OCI-LY7 (cell line): ENCODE measurements around the gene PRRG4. TPM values are rescaled to one million over a fixed set of nuclear protein-coding genes. Genes with fewer than 3 reads are reported as not detected.
"Not testable (repeated sequence)": the region's sequence is repeated elsewhere in the genome, so short reads cannot be mapped to it uniquely, and the experiment has no call there.

Source experiments
- BruUV-seq: library from RNA; stranded (reverse); fragments of 400-500 nt; replicated peaks from 2 replicates; lab custom pipeline; 2021; lab: Mats Ljungman, UMichigan
- CTCF ChIA-PET: fragments of 300-600 bp; sonication (Branson Sonifier 250); formaldehyde crosslinking; loops from one replicate; lab custom pipeline; 2022; ENCODE audit warnings: antibody characterized with exemption; ENCODE audit not compliant: unreplicated experiment; lab: Charles Lee
- POLR2A ChIA-PET: fragments of 300-600 bp; sonication (Branson Sonifier 250); formaldehyde crosslinking; loops from one replicate; lab custom pipeline; 2022; ENCODE audit warnings: antibody characterized with exemption; lab: Charles Lee
- DNase-seq: peaks from one replicate; pipeline ENCODE4 v3.0.0-alpha.2; 2015; ENCODE audit warnings: low spot score
- H2AFZ ChIP-seq: fragments of 200-600 bp; sonication (generic), shearing (Covaris generic); 2 replicates; pipeline ENCODE4 v1.6.1; 2014; ENCODE audit warnings: mild to moderate bottlenecking, antibody characterized with exemption, low read length, moderate library complexity
- H3K27ac ChIP-seq: fragments of 200-600 bp; sonication (generic); 2 replicates; pipeline ENCODE4 v1.5.1; 2014; ENCODE audit warnings: mixed run types, low read depth, mild to moderate bottlenecking, moderate library complexity, low read length, inconsistent platforms; ENCODE audit not compliant: poor library complexity, severe bottlenecking
- H3K36me3 ChIP-seq: fragments of 200-600 bp; sonication (generic); 2 replicates; pipeline ENCODE4 v1.6.1; 2014; ENCODE audit warnings: mild to moderate bottlenecking, antibody characterized with exemption, low read length, moderate library complexity, mixed read lengths; ENCODE audit not compliant: insufficient read depth
- H3K4me1 ChIP-seq: fragments of 200-600 bp; sonication (generic); 2 replicates; pipeline ENCODE4 v1.5.1; 2014; ENCODE audit warnings: mild to moderate bottlenecking, low read length; ENCODE audit not compliant: insufficient read depth, poor library complexity, severe bottlenecking
- H3K4me2 ChIP-seq: fragments of 200-600 bp; sonication (generic); 2 replicates; pipeline ENCODE4 v1.6.1; 2014; ENCODE audit warnings: mild to moderate bottlenecking, low read length
- H3K4me3 ChIP-seq: fragments of 200-600 bp; sonication (generic); 2 replicates; pipeline ENCODE4 v1.5.1; 2014; ENCODE audit warnings: mild to moderate bottlenecking, low read depth, low read length; ENCODE audit not compliant: poor library complexity, severe bottlenecking
- H3K79me2 ChIP-seq: fragments of 200-600 bp; sonication (generic); 2 replicates; pipeline ENCODE4 v1.6.1; 2016; ENCODE audit warnings: low read depth, mild to moderate bottlenecking, low read length, moderate library complexity, mixed read lengths; ENCODE audit not compliant: insufficient read depth
- H3K9me2 ChIP-seq: fragments of 200-600 bp; sonication (generic); 2 replicates; pipeline ENCODE4 v1.6.1; 2016; ENCODE audit warnings: mild to moderate bottlenecking, low read length, mixed read lengths; ENCODE audit not compliant: insufficient read depth
- H3K9me3 ChIP-seq: fragments of 200-600 bp; sonication (generic); 2 replicates; pipeline ENCODE4 v1.6.1; 2014; ENCODE audit warnings: mild to moderate bottlenecking, mixed run types, low read length, mixed read lengths
- H4K20me1 ChIP-seq: fragments of 200-600 bp; sonication (generic); 2 replicates; pipeline ENCODE4 v1.6.1; 2014; ENCODE audit warnings: mild to moderate bottlenecking, antibody characterized with exemption, low read length, moderate library complexity, mixed read lengths; ENCODE audit not compliant: insufficient read depth
- CTCF ChIP-seq: fragments of 200-600 bp; sonication (generic); conservative IDR thresholded peaks from 2 replicates; pipeline ENCODE4 v1.5.1; 2014; ENCODE audit warnings: mild to moderate bottlenecking, antibody characterized with exemption, low read length, moderate library complexity, mixed read lengths
- EZH2phosphoT487 ChIP-seq: fragments of 200-600 bp; sonication (generic); IDR thresholded peaks from 2 replicates; pipeline ENCODE4 v1.6.1; 2018; ENCODE audit warnings: low read depth, borderline replicate concordance, mild to moderate bottlenecking, mixed run types, antibody characterized with exemption, low read length, moderate library complexity, mixed read lengths
- intact Hi-C: fragments of 100-400 bp; cut with micrococcal nuclease; formaldehyde crosslinking; loops from one replicate; pipeline ENCODE4 v1.10.0; 2022; ENCODE audit not compliant: unreplicated experiment
- total RNA-seq, 2 experiments: library from RNA; depleted of rRNA in 1 of 2; stranded (reverse); fragments of >200 nt in 1 of 2; shearing (Covaris generic) in 1 of 2; gene quantifications; 2 replicates each; pipeline ENCODE4 v1.2.3, GENCODE V29; 2014 to 2022

The PRRG4 gene
- total RNA-seq, 2 experiments from 2014 or later, result not detected

GRCh38 chr11:32885556-32885955 lies 55.8 kb downstream of the PRRG4 start:
- ChIA-PET POLR2A (interaction anchor here (1.9 kb wide), 1 partner anchor 9 kb away, joined by 5 read pairs; no protein-coding TSS in a partner anchor), CTCF (interaction anchor here (0.6 kb wide), 1 partner anchor 14 kb away, joined by 3 read pairs; no protein-coding TSS in a partner anchor)
- Histone ChIP-seq H3K4me1 (no peaks in the 10 kb centered on the region), H3K4me3 (no peak overlapping the region), H4K20me1 (no peaks in the 10 kb centered on the region), H3K36me3 (no peaks in the 10 kb centered on the region), H2AFZ (no peak overlapping the region), H3K9me2 (no peaks in the 10 kb centered on the region), H3K79me2 (no peaks in the 10 kb centered on the region), H3K9me3 (no peaks in the 10 kb centered on the region), H3K27ac (no peak overlapping the region), H3K4me2 (no peak overlapping the region)
- TF ChIP-seq EZH2phosphoT487, result no peak
- no peak for TF ChIP-seq CTCF
- DNase-seq, result no peak
- intact Hi-C loops, result no loop called here
- no TSS peak for BruUV-seq

- Histone ChIP-seq H3K4me1 (peaks cover 3% of the 10 kb centered on the region), H3K27ac (no peak overlapping the region), H3K36me3 (no peaks in the 10 kb centered on the region), H3K9me2 (no peaks in the 10 kb centered on the region), H4K20me1 (no peaks in the 10 kb centered on the region), H3K9me3 (no peaks in the 10 kb centered on the region), H2AFZ (no peak overlapping the region), H3K79me2 (no peaks in the 10 kb centered on the region), H3K4me3 (no peak overlapping the region), H3K4me2 (no peak overlapping the region)
- intact Hi-C loops, result no loop called here
- BruUV-seq, result no TSS peak
- DNase-seq, result no peak
- ChIA-PET POLR2A (interaction anchor here (0.6 to 1.9 kb wide), 2 partner anchors 9 to 596 kb away, joined by 4 to 5 read pairs; no protein-coding TSS in a partner anchor), CTCF (interaction anchor here (0.6 kb wide), 1 partner anchor 15 kb away, joined by 3 read pairs; no protein-coding TSS in a partner anchor)
- TF ChIP-seq CTCF (no peak), EZH2phosphoT487 (no peak)
These were observed 56.5 kb downstream of the PRRG4 start for GRCh38 chr11:32886180-32886579.

GRCh38 chr11:32887707-32888383 lies 58.1 kb downstream of the PRRG4 start:
- H2AFZ ChIP-seq, H3K9me2 ChIP-seq, H3K36me3 ChIP-seq, H3K4me3 ChIP-seq, H3K79me2 ChIP-seq, H3K4me2 ChIP-seq, H4K20me1 ChIP-seq, intact Hi-C loops, H3K27ac ChIP-seq, H3K9me3 ChIP-seq, DNase-seq, CTCF ChIA-PET, BruUV-seq: not testable (repeated sequence)
- POLR2A ChIA-PET, result interaction anchor here (0.6 kb wide), 1 partner anchor 311 kb away, joined by 3 read pairs; no protein-coding TSS in a partner anchor
- peaks cover 12% of the 10 kb centered on the region for H3K4me1 ChIP-seq

GRCh38 chr11:32888384-32888710 lies 58.6 kb downstream of the PRRG4 start:
- CTCF ChIA-PET, H3K79me2 ChIP-seq, H3K9me3 ChIP-seq, H2AFZ ChIP-seq, intact Hi-C loops, H3K4me2 ChIP-seq, H3K4me3 ChIP-seq, H3K27ac ChIP-seq, DNase-seq, H3K9me2 ChIP-seq, H4K20me1 ChIP-seq, BruUV-seq, H3K36me3 ChIP-seq: not testable (repeated sequence)
- peaks cover 12% of the 10 kb centered on the region for H3K4me1 ChIP-seq
- POLR2A ChIA-PET, result interaction anchor here (0.7 to 0.8 kb wide), 2 partner anchors 17 to 371 kb away, joined by 5 to 8 read pairs; no protein-coding TSS in a partner anchor
